ACC112 (cell line): ENCODE results near the gene PLEKHA6.

Source experiments
- H2AFZ ChIP-seq: fragments of 200-600 bp; sonication (generic); one replicate; pipeline ENCODE4 v1.6.0; 2017; ENCODE audit warnings: antibody characterized with exemption, low read length; ENCODE audit not compliant: unreplicated experiment
- H3K27ac ChIP-seq: fragments of 200-600 bp; sonication (generic); 2 replicates; pipeline ENCODE4 v1.5.1; 2014; ENCODE audit warnings: low read depth, mild to moderate bottlenecking, antibody characterized with exemption, low read length, moderate library complexity
- H3K27me3 ChIP-seq: fragments of 200-600 bp; sonication (generic); 2 replicates; pipeline ENCODE4 v1.6.1; 2014; ENCODE audit warnings: mild to moderate bottlenecking, antibody characterized with exemption, low read length, moderate library complexity, mixed read lengths; ENCODE audit not compliant: insufficient read depth
- H3K36me3 ChIP-seq: fragments of 200-600 bp; sonication (generic); 2 replicates; pipeline ENCODE4 v1.6.1; 2016; ENCODE audit warnings: mild to moderate bottlenecking, antibody characterized with exemption, low read length, moderate library complexity, mixed read lengths; ENCODE audit not compliant: insufficient read depth
- H3K4me1 ChIP-seq: fragments of 200-600 bp; sonication (generic); one replicate; pipeline ENCODE4 v1.6.1; 2016; ENCODE audit warnings: low read length, mixed read lengths; ENCODE audit not compliant: insufficient read depth, unreplicated experiment, control insufficient read depth
- H3K4me3 ChIP-seq: fragments of 200-600 bp; sonication (generic); 2 replicates; pipeline ENCODE4 v1.5.1; 2014; ENCODE audit warnings: mild to moderate bottlenecking, low read depth, low read length
- H3K79me2 ChIP-seq: fragments of 200-600 bp; sonication (generic); one replicate; pipeline ENCODE4 v1.6.0; 2016; ENCODE audit warnings: low read length; ENCODE audit not compliant: control insufficient read depth, unreplicated experiment, insufficient read depth

Gene PLEKHA6

DNA sequence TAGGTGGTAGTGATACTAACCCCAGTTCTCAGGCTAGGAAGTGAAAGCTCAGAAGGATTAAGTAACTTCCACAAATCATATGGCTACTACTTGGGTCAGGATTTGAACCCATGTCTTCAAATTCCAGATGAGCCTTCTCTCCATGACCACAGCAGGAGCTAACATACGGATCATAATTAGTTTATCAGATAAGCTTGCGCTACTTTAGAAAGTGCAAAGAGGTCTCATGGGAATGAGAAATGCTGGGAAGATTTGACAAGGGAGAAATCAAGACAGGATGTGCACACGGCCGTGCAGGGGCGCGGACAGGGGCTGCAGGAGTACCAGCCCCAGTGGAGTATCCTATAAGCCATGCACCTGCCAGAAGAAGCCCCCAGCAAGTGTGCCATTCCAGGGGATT is 5.2 kb downstream of the PLEKHA6 start:
- Histone ChIP-seq H3K27ac (no peak overlapping the region), H3K36me3 (no peaks in the 10 kb centered on the region), H2AFZ (no peak overlapping the region), H3K4me1 (no peaks in the 10 kb centered on the region), H3K4me3 (no peak overlapping the region), H3K27me3 (peaks cover 3% of the 10 kb centered on the region; the same call in 1 of the 2 replicates), H3K79me2 (no peaks in the 10 kb centered on the region)

DNA sequence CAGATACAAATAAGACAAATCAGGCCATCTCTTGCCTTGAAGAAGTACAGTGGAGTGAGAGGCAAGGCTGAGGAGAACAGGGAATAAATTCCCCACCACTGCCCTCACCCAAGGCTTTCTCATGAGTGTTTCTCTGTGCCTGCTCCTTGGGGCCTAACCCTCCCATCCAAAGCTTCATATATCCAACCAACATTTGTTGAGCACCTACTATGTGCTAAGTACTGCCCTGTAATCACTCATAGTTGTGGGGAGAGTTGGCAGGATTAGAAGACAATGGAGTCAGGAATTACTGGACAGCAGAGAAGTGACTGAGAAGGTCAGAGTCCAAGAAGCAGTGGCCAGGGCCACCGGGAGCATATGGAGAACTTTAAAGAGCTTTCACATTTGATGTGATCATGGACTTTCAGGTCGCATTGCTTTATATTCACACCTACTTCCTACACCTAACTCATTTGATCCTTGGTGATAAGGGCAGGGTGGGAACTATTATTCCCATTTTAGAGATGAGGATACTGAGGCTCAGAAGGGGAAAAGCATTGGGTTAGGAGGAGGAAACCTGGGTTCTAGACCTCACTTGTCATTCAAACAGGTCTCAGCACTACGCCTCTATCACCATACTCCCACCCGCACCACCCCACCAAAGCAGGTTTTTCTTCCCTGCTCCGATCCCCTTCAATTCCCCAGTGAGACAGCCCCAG is 6.4 kb downstream of the PLEKHA6 start:
- H3K27ac ChIP-seq, result no peak overlapping the region
- H3K27me3 ChIP-seq, result peaks cover 3% of the 10 kb centered on the region; the same call in 1 of the 2 replicates
- no peak overlapping the region for H3K4me3 ChIP-seq
- no peaks in the 10 kb centered on the region for H3K79me2 ChIP-seq
- peaks cover 4% of the 10 kb centered on the region for H3K4me1 ChIP-seq
- no peaks in the 10 kb centered on the region for H3K36me3 ChIP-seq
- H2AFZ ChIP-seq, result no peak overlapping the region

DNA sequence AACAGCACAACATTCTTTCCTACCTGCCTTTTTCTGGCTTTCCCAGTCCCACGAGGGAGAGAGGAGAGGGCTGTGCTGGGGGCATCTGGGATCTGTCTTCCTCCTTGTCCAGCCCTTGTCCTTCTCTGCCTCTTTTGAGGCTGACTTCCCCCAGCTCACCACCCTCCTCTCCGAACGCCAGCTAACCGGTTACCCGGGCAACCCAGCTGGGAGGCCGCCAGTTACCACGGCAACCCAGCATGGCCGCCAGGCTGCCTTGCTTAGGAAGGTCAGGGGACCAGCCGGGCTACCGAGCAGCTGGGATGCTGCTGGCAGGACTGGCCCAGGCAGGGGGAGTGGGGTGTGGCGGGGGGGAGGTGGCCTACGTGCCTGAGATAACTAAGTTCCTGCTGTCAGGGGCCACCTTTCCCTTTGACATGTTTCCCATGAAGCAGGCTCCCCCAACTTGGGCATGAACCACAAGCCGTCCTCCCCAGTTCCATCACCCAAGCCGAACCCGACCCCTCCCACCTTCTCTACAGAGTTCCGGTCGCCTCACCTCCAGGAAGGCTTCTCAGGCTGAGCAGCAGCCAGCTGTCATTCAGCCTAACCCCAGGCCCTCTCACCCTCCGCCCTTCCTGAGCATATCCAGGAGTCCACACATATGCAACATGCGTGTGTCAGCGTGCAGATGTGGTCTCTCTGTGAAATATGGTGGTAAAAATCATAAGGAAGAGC is 8.7 kb downstream of the PLEKHA6 start:
- peaks cover 3% of the 10 kb centered on the region; the same call in 1 of the 2 replicates for H3K27me3 ChIP-seq
- no peak overlapping the region for H2AFZ ChIP-seq
- peaks cover 4% of the 10 kb centered on the region for H3K4me1 ChIP-seq
- H3K4me3 ChIP-seq, result no peak overlapping the region
- no peaks in the 10 kb centered on the region for H3K36me3 ChIP-seq
- no peaks in the 10 kb centered on the region for H3K79me2 ChIP-seq
- no peak overlapping the region for H3K27ac ChIP-seq

DNA sequence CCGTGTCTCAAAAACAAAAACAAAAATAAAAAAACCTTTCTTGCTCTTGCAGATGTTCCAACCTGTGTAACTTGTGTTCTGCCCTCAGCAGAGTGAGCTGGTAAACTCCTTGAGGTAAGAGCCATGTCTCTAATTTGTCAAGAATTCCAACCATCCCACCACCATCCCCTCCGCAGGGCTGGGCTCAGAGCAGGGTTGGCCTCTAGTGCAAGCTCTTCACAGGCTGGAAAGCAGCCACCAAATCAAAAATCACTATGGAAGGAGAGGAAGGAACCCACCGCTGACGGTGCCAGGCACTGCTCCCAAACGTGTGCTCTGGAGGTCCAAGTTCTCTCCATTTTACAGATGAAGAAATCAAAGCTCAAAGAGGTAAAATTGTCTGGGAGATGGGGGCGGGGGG is 9.4 kb downstream of the PLEKHA6 start:
- H2AFZ ChIP-seq, result no peak overlapping the region
- no peaks in the 10 kb centered on the region for H3K79me2 ChIP-seq
- H3K27ac ChIP-seq, result no peak overlapping the region
- H3K36me3 ChIP-seq, result no peaks in the 10 kb centered on the region
- H3K4me1 ChIP-seq, result peaks cover 4% of the 10 kb centered on the region
- H3K27me3 ChIP-seq, result peaks cover 3% of the 10 kb centered on the region; the same call in 1 of the 2 replicates
- H3K4me3 ChIP-seq, result no peak overlapping the region

DNA sequence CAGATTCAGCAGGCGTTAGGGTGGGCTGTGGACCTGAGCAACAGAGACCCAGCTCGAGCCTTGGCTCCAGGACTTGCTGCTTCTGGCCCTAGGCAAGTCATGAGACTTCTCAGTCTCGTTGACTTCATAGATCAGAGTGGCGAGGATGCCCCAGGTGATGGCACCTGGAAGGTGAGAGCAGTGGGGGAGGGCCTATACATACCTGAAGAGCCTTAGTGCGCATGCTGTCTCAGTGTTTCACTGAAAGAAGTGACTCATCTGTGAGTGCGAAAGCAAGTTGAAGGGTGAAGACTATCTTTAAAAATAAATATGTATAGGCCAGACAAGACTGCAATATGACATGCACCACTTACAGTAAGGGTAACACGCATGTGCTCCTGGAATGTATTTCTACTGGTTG is 10.1 kb downstream of the PLEKHA6 start:
- H3K27ac ChIP-seq, result no peak overlapping the region
- H3K36me3 ChIP-seq, result no peaks in the 10 kb centered on the region
- H3K79me2 ChIP-seq, result no peaks in the 10 kb centered on the region
- H3K4me3 ChIP-seq, result no peak overlapping the region
- H2AFZ ChIP-seq, result no peak overlapping the region
- peaks cover 3% of the 10 kb centered on the region; the same call in 1 of the 2 replicates for H3K27me3 ChIP-seq
- H3K4me1 ChIP-seq, result peaks cover 4% of the 10 kb centered on the region

DNA sequence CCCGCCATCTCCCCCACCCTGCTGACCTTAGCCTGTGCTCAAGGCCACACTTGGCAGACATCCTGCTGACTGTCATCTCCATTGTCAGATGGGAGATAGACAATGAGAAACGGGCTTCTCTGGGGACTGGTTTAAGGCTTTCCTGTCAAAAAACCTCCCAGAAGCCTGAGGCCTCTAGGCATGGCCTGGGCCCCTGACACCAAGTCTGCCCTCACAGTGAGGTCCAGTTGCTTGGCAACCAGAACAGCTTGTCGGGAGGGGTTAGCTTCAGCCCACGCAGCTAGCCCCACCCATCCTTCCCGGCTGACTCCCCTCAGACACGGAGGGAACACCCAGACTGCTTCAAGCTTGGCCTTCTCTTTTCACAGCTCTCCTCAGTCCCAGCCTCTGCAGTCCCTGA is 11.0 kb downstream of the PLEKHA6 start:
- H3K4me1 ChIP-seq, result peaks cover 4% of the 10 kb centered on the region
- 0 out of 2 replicates have a peak, but pooled peaks cover 2% of the 10 kb centered on the region for H3K27me3 ChIP-seq
- peak overlapping the region; percentile 38 for H2AFZ ChIP-seq
- no peak overlapping the region for H3K27ac ChIP-seq
- no peak overlapping the region for H3K4me3 ChIP-seq
- H3K36me3 ChIP-seq, result no peaks in the 10 kb centered on the region
- no peaks in the 10 kb centered on the region for H3K79me2 ChIP-seq

DNA sequence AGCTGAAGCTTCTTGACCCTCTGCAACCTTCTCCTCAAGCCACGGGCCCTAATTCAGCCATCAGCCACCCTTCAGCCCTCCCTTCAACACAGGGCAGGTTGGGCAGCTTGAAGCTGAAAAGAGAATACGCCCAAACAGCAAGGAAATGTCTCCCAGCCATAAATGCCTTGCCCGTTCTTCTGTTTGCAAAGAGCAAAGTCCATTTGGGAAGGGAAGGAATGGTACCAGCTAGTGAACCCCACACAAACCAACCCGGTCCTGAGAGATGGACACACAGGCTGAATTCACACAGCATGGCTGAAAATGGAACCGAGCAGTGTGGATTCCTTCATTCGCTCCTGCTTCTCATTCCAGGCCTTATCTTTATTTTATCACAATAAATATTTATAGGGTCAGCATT is 11.5 kb downstream of the PLEKHA6 start:
- H3K27me3 ChIP-seq, result 0 out of 2 replicates have a peak, but pooled peaks cover 6% of the 10 kb centered on the region
- H3K4me1 ChIP-seq, result peaks cover 4% of the 10 kb centered on the region
- H3K27ac ChIP-seq, result no peak overlapping the region
- no peaks in the 10 kb centered on the region for H3K79me2 ChIP-seq
- H2AFZ ChIP-seq, result no peak overlapping the region
- no peaks in the 10 kb centered on the region for H3K36me3 ChIP-seq
- H3K4me3 ChIP-seq, result no peak overlapping the region

DNA sequence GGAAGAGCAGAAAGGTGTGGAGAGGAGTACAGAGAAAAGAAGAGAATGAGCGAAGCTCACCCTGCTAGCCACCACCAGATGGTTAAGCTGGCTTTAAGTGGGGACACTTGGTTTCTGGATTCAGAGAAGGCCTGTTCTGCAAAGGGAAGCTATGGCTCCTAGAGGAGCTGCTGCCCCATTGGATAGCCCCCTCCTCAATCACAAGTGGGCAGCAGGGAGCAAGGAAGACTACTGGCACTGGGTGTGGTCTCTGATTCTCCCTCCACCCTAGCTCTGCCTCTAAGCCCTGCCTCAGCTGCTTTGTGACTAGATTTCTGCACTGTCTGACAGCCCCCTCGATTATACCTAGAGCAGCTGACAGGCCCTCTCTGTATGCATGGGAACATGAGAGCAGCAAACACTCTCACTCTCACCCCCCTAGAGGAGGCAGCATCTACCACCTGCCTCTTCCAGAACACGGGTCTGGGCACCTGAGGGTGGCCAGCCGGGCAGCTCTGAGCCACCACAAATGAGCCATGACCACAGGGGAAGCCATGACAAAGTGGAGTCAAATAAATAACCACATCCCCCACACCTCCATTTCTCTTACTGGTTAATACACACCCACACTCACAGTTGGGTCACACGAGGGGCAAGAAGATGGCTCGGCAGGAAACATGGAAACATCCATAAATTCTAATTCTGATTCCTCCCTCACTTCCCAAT is 13.6 kb downstream of the PLEKHA6 start:
- H2AFZ ChIP-seq, result no peak overlapping the region
- H3K27me3 ChIP-seq, result 0 out of 2 replicates have a peak, but pooled peaks cover 6% of the 10 kb centered on the region
- H3K36me3 ChIP-seq, result no peaks in the 10 kb centered on the region
- no peaks in the 10 kb centered on the region for H3K79me2 ChIP-seq
- H3K4me1 ChIP-seq, result peaks cover 4% of the 10 kb centered on the region
- no peak overlapping the region for H3K4me3 ChIP-seq
- H3K27ac ChIP-seq, result no peak overlapping the region

DNA sequence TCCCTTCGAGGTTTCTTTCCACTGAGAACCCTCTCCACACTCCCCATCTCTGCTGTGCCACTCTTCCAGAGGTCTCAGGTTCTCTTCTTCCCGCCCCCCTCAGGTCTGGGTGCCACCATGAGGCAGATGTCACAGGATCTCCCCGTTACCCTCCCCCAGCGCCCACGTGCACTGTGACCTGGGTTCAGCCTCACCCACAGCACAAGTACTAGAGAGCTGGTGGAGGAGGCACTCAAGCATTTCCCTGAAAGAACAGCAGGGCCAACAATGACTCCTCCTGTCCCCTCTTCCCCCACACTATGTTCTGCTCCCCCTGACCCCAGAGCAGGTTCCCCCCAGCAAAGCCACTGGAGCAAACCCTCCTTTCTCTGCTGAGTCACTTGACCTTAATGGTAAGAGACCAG is 14.3 kb downstream of the PLEKHA6 start:
- H3K27ac ChIP-seq, result no peak overlapping the region
- 0 out of 2 replicates have a peak, but pooled peaks cover 6% of the 10 kb centered on the region for H3K27me3 ChIP-seq
- H2AFZ ChIP-seq, result no peak overlapping the region
- no peaks in the 10 kb centered on the region for H3K36me3 ChIP-seq
- no peaks in the 10 kb centered on the region for H3K79me2 ChIP-seq
- no peak overlapping the region for H3K4me3 ChIP-seq
- peaks cover 4% of the 10 kb centered on the region for H3K4me1 ChIP-seq

DNA sequence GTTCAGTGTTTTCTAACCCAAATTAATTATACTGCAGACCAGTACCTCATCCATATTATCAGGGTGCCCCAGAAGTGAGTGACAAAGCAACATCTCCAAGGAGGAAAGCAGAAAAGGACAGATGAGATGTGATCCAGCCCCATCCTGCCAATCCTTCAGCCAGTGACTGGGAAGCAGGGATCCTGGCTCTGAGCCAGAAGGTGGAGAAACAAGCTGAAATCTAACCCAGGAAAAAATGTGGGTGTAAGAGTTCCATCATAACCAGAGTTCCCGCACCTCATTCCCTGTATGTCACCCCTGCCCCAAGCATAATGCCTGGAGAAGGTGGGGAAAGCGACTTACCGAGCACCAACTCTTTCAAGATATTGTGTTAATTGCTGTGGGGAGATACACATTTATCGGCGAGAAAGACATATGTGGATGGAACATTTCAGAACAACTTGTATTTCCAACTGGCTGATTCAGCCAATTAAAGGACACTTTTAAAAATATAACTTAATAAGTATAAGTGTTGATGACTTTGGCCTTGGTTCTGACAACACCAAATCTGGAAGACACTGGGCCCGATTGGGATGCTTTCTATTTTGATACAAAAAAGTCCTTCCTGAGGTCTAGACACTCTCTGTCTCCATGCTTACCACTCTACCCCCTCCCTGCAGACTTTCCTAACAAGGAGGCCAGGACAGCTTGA is 14.9 kb downstream of the PLEKHA6 start:
- Histone ChIP-seq H3K79me2 (no peaks in the 10 kb centered on the region), H3K36me3 (no peaks in the 10 kb centered on the region), H2AFZ (no peak overlapping the region), H3K27ac (no peak overlapping the region), H3K4me3 (no peak overlapping the region), H3K27me3 (0 out of 2 replicates have a peak, but pooled peaks cover 6% of the 10 kb centered on the region), H3K4me1 (peaks cover 4% of the 10 kb centered on the region)
